ENCODE data around the gene ABHD13.
"Not testable (repeated sequence)": the region's sequence is repeated elsewhere in the genome, so short reads cannot be mapped to it uniquely, and the experiment has no call there.

Gene ABHD13

DNA sequence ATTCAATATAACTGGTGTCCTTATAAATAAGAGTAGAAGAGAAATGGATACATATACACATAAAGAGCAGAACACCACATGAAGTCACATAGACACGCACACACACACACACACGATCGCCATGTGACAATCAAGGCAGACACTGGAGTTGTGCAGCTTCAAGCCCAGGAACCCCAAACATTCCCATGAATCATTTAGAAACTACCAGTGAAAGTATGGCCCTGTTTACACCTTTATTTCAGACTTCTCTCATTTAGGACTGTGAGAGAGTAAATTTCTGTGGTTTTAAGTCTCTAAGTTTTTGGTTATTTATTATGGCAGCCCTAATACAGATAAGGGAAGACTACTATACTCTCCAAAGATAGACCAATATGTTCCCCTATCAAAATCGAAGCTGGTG is 31.0 kb downstream of the ABHD13 start:
- H3K4me3 ChIP-seq (ENCODE audit: control insufficient read depth, low read depth, low read length), result no peak overlapping the region
- no peak for DNase-seq (ENCODE audit: low read depth)
- TF ChIP-seq, protein P1, sequence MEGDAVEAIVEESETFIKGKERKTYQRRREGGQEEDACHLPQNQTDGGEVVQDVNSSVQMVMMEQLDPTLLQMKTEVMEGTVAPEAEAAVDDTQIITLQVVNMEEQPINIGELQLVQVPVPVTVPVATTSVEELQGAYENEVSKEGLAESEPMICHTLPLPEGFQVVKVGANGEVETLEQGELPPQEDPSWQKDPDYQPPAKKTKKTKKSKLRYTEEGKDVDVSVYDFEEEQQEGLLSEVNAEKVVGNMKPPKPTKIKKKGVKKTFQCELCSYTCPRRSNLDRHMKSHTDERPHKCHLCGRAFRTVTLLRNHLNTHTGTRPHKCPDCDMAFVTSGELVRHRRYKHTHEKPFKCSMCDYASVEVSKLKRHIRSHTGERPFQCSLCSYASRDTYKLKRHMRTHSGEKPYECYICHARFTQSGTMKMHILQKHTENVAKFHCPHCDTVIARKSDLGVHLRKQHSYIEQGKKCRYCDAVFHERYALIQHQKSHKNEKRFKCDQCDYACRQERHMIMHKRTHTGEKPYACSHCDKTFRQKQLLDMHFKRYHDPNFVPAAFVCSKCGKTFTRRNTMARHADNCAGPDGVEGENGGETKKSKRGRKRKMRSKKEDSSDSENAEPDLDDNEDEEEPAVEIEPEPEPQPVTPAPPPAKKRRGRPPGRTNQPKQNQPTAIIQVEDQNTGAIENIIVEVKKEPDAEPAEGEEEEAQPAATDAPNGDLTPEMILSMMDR (IDR thresholded peaks at IDR 0.05; ENCODE audit: control insufficient read depth, insufficient read depth, low read depth, low read length, missing control alignments), result no peak

DNA sequence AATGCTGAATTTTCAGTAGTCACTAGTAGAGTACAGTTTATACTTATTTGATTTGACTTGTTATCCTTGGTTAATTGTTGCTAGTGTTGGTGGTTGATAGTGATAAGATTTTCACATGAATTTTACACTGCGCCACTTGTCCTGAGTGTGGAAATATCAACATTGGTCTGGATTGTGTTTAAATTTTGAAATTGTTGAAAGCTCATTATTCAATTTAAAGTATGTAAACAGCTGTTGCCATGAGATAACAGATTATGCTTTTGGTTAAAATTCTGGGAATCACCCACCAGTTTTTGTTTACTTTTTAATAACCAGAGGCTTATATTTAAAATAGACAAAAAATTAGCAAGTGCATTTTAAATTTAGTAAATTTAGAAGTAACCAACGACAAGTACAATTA is 39.1 kb downstream of the ABHD13 start:
- TF ChIP-seq, protein P1 (IDR thresholded peaks at IDR 0.05; ENCODE audit: control insufficient read depth, insufficient read depth, low read depth, low read length, missing control alignments), result no peak
- no peak for DNase-seq (ENCODE audit: low read depth)
- H3K4me3 ChIP-seq (ENCODE audit: control insufficient read depth, low read depth, low read length), result no peak overlapping the region

DNA sequence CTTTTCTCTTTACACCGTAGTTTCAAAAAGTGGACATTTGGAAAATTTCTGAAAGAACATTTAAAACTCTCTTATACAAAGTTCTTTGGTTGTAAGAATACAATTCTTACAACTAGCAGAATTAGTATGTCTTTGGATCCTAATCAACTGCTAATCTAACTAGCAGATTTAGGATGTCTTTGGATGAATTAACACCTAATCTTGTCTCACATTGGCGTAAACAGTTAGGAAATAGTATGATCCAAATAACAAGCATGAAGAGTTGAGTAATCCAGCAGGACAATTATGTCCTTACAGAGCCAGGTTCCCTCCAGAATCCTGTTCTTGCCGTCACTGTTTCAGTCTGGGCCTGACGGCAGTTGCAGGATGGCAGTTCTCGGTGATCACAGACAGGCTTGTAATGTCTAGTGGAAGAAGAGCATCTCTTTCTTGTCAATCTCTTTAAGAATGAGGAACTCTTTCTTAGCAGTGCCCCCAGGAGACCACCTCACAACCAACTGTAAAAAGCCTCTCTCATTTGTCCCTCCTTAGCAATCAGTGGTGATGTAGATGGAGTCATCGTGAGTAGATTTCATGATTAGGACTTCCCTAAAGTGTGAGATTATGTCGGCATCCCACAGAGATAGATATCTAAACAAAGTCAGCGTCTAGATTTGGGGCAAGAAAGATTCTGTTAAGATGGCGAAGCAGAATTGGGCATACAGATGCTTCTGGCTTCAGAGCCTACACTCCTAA is 45.6 kb downstream of the ABHD13 start:
- TF ChIP-seq, protein P1 (IDR thresholded peaks at IDR 0.05; ENCODE audit: control insufficient read depth, insufficient read depth, low read depth, low read length, missing control alignments), result no peak
- no peak for DNase-seq (ENCODE audit: low read depth)
- H3K4me3 ChIP-seq (ENCODE audit: control insufficient read depth, low read depth, low read length), result no peak overlapping the region

DNA sequence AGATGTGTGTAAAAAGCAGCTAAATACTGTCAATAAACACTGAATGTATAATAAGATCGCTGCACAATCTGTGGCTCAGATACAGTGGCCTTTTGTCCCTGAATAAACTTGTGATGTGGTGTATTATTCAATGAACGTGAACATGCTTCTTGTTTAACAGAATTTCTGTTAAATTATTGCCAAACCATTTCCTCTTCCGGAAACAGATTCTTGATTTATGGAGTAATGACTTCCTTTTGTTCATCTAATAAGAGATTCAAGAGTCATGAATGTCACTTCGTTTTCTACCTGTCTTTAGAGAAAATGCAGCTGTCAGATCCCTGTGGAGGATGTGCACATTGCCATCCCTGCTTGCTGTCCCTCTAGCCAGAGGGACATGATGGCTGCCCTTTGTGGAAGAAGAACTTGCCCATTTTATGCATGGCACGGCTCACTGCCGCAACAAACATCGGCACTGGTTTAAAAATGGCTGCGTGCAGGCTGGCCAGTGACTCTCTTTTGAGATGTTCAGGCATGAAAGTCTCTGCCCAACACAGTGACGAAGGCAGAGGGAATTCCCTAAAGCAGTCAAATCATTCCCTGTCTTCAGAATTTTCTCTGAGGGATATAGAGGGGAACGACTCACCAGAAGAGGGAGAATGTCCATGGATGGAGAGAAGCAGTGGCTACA is 48.3 kb downstream of the ABHD13 start:
- H3K4me3 ChIP-seq (ENCODE audit: control insufficient read depth, low read depth, low read length), result no peak overlapping the region
- DNase-seq (ENCODE audit: low read depth), result no peak
- TF ChIP-seq, protein P1 (IDR thresholded peaks at IDR 0.05; ENCODE audit: control insufficient read depth, insufficient read depth, low read depth, low read length, missing control alignments), result no peak

DNA sequence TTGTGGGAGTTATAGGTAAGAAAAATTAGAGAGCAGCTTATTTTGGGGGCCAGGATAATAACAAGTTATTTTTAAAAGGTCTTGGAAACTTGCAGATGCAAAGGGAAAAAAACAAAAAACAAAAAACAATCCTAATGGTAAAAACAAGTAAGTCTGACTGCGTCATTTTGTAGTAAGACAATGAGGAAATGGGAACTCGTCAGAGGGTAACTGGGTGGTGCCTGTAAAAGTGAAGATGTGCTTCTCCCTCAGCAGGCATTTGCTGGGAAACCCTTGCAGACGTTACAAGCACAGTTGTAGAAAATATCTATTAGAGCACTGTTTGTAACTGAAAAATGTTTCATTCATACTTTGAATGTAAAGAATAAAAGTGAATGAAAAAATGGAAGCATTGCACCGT is 49.2 kb downstream of the ABHD13 start:
- no peak for DNase-seq (ENCODE audit: low read depth)
- TF ChIP-seq, protein P1 (IDR thresholded peaks at IDR 0.05; ENCODE audit: control insufficient read depth, insufficient read depth, low read depth, low read length, missing control alignments), result no peak

DNA sequence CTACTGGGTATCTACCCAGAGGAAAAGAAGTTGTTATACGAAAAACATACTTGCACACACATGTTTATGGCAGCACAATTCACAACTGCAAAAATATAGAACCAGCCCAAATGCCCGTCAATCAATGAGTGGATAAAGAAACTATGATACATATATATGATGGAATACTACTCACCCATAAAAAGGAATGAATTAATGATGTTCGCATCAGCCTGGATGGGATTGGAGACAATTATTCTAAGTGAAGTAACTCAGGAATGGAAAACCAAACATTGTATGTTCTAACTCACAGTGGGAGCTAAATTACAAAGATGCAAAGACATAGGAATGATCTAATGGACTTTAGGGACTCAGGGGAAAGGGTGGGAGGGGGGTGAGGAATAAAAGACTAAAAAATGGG is 49.7 kb downstream of the ABHD13 start:
- H3K4me3 ChIP-seq (ENCODE audit: control insufficient read depth, low read depth, low read length); DNase-seq (ENCODE audit: low read depth): not testable (repeated sequence)

More for the DNA sequence above, 49.2 kb downstream of the ABHD13 start:
- no peak overlapping the region for H3K4me3 ChIP-seq (ENCODE audit: control insufficient read depth, low read depth, low read length)

DNA sequence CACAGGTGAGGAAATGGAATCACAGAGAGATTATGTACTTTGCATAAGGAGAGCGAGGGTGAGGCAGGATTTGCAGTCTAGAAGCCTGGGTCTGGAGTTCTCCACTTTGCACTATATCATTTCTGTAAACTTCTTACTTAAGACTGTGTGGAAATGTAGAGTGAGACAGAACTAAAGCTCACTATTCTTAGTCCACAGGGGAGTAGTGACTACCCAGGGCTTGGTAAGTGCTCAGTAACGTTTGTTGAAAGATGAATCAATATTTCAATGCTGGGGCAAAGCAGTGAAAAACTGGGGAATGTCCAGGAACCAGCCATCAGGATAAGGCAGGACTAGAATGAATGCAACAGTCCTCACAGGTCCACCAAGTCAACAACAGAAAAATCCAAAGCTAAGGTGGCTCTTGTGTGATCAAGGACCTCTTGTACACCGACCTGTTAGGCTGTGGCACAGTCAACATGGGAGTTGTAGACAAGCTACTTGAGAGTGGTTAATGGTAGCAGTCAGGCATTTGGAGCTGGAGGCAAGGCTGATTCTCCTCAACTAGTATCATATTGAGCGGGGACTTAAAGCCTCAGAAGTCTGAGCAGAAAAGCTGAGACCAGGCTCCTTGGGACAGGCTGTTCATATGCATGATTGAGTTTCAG is 50.4 kb downstream of the ABHD13 start:
- H3K4me3 ChIP-seq (ENCODE audit: control insufficient read depth, low read depth, low read length), result no peak overlapping the region
- DNase-seq (ENCODE audit: low read depth), result no peak
- TF ChIP-seq, protein P1 (IDR thresholded peaks at IDR 0.05; ENCODE audit: control insufficient read depth, insufficient read depth, low read depth, low read length, missing control alignments), result no peak
